GM23338 (cell line): ENCODE data around the gene PTH1R. TPM values are rescaled to one million over a fixed set of nuclear protein-coding genes. Genes with fewer than 3 reads are reported as not detected.
A peak's percentile ranks its signal among the peaks of the same experiment; 100 is the strongest.

Source experiments
- ATAC-seq: fragments of 200-7000 bp; cut with Tn5 transposase; 3 replicates; pipeline ENCODE4 v1.9.1; 2020
- DNase-seq: peaks from one replicate; pipeline ENCODE4 v3.0.0-alpha.2; 2015; ENCODE audit warnings: low spot score
- H2AFZ ChIP-seq: fragments of 200-600 bp; sonication (generic); 2 replicates; pipeline ENCODE4 v1.8.0; 2016; ENCODE audit warnings: antibody characterized with exemption, mild to moderate bottlenecking, moderate library complexity
- H3F3A ChIP-seq: fragments of 200-600 bp; sonication (generic); replicated peaks from 2 replicates; pipeline ENCODE4 v1.8.0; 2017; ENCODE audit warnings: antibody characterized with exemption, mixed run types, low read depth
- H3K27ac ChIP-seq: fragments of 200-600 bp; sonication (generic); 2 replicates; pipeline ENCODE4 v1.6.1; 2016; ENCODE audit warnings: low read depth
- H3K27me3 ChIP-seq: fragments of 200-600 bp; sonication (generic); 2 replicates; pipeline ENCODE4 v1.8.0; 2016; ENCODE audit warnings: mild to moderate bottlenecking, mixed run types, moderate library complexity; ENCODE audit not compliant: insufficient read depth
- H3K36me3 ChIP-seq: fragments of 200-600 bp; sonication (generic); 2 replicates; pipeline ENCODE4 v1.8.0; 2016; ENCODE audit warnings: mild to moderate bottlenecking; ENCODE audit not compliant: insufficient read depth
- H3K4me1 ChIP-seq: fragments of 200-600 bp; sonication (generic); 2 replicates; pipeline ENCODE4 v1.8.0; 2016; ENCODE audit warnings: mild to moderate bottlenecking, moderate library complexity; ENCODE audit not compliant: insufficient read depth
- H3K4me2 ChIP-seq: fragments of 200-600 bp; sonication (generic); 2 replicates; pipeline ENCODE4 v1.7.1; 2017; ENCODE audit warnings: mixed run types
- H3K4me3 ChIP-seq: fragments of 200-600 bp; sonication (generic); 2 replicates; pipeline ENCODE4 v1.6.1; 2016; ENCODE audit warnings: mixed run types
- H3K79me2 ChIP-seq: fragments of 200-600 bp; sonication (generic); replicated peaks from 2 replicates; pipeline ENCODE4 v1.8.0; 2017; ENCODE audit warnings: mild to moderate bottlenecking; ENCODE audit not compliant: insufficient read depth
- H3K9me2 ChIP-seq: fragments of 200-600 bp; sonication (generic); 2 replicates; pipeline ENCODE4 v1.8.0; 2017; ENCODE audit not compliant: insufficient read depth
- H4K20me1 ChIP-seq: fragments of 200-600 bp; sonication (generic); replicated peaks from 2 replicates; pipeline ENCODE4 v1.8.0; 2017; ENCODE audit warnings: mild to moderate bottlenecking; ENCODE audit not compliant: insufficient read depth
- H3K27ac Mint-ChIP-seq: 2 replicates; pipeline ENCODE4 v1.8.0; 2020; ENCODE audit warnings: inconsistent platforms, mild to moderate bottlenecking, moderate library complexity, mixed read lengths
- H3K27me3 Mint-ChIP-seq: 3 replicates; pipeline ENCODE4 v1.8.0; 2022; ENCODE audit warnings: low read depth, mild to moderate bottlenecking, moderate library complexity, mixed read lengths, inconsistent platforms; ENCODE audit not compliant: insufficient read depth, poor library complexity
- H3K36me3 Mint-ChIP-seq: 3 replicates; pipeline ENCODE4 v1.8.0; 2021; ENCODE audit warnings: low read depth, mild to moderate bottlenecking, inconsistent platforms, moderate library complexity, mixed read lengths
- H3K4me1 Mint-ChIP-seq: 3 replicates; pipeline ENCODE4 v1.8.0; 2020; ENCODE audit warnings: mild to moderate bottlenecking, inconsistent platforms, mixed read lengths
- H3K4me3 Mint-ChIP-seq: 3 replicates; pipeline ENCODE4 v1.8.0; 2021; ENCODE audit warnings: moderate library complexity, mild to moderate bottlenecking, inconsistent platforms, mixed read lengths
- H3K9me3 Mint-ChIP-seq: 3 replicates; pipeline ENCODE4 v1.8.0; 2020; ENCODE audit warnings: moderate library complexity, mild to moderate bottlenecking, inconsistent platforms, mixed read lengths
- CTCF ChIP-seq, 2 experiments: fragments of 200-600 bp in 1 of 2; sonication (generic) in 1 of 2; conservative IDR thresholded peaks; 2 replicates each; pipeline versions ENCODE4 v1.5.1 to v1.6.1; 2016 to 2017; ENCODE audit warnings: antibody characterized with exemption in 2 of 2, low read depth in 2 of 2, mild to moderate bottlenecking in 2 of 2, moderate library complexity in 1 of 2
- EZH2 ChIP-seq: fragments of 200-600 bp; sonication (generic); IDR thresholded peaks from one replicate; pipeline ENCODE4 v1.8.0; 2017; ENCODE audit warnings: antibody characterized with exemption, mild to moderate bottlenecking, low read depth; ENCODE audit not compliant: unreplicated experiment
- EZH2phosphoT487 ChIP-seq: fragments of 200-600 bp; sonication (generic); IDR thresholded peaks from one replicate; pipeline ENCODE4 v1.8.1; 2018; ENCODE audit warnings: antibody characterized with exemption; ENCODE audit not compliant: unreplicated experiment
- JUNB ChIP-seq: IDR thresholded peaks from one replicate; pipeline ENCODE4 v1.6.1; 2016; ENCODE audit warnings: antibody characterized with exemption; ENCODE audit not compliant: unreplicated experiment
- NANOG ChIP-seq: IDR thresholded peaks from 2 replicates; pipeline ENCODE4 v1.6.1; 2016; ENCODE audit warnings: antibody characterized with exemption, borderline replicate concordance
- POLR2AphosphoS5 ChIP-seq: IDR thresholded peaks from 2 replicates; pipeline ENCODE4 v1.6.1; 2016; ENCODE audit warnings: antibody characterized with exemption, low read depth
- ZNF114 ChIP-seq: fragments of 250-450 bp; sonication (Bioruptor Pico); IDR thresholded peaks from 2 replicates; pipeline ENCODE4 v1.5.0; 2020; ENCODE audit warnings: mild to moderate bottlenecking, moderate library complexity
- polyA plus RNA-seq: library from polyadenylated mRNA; unstranded; fragments of >200 nt; fragmentation: Nextera tagmentation; extraction: Ambion mirVana; gene quantifications from 2 replicates; pipeline ENCODE4 v1.2.1, GENCODE V29; 2016
- total RNA-seq: library from RNA; depleted of rRNA; stranded (reverse); fragments of >200 nt; shearing (Covaris generic); gene quantifications from 2 replicates; pipeline ENCODE4 v1.2.3, GENCODE V29; 2014
- TF ChIP-seq, protein P1 (sequence below): fragments of 250-450 bp; sonication (Bioruptor Pico); IDR thresholded peaks from 2 replicates; pipeline ENCODE4 v1.5.0; 2020; ENCODE audit warnings: mild to moderate bottlenecking, moderate library complexity

Gene PTH1R
- total and polyA plus RNA-seq, 2 experiments from 2014 or later, result 1.3 to 1.9 TPM

- Histone ChIP-seq H4K20me1 (no peaks in the 10 kb centered on the region), H3F3A (no peaks in the 10 kb centered on the region), H3K4me1 (peaks cover 16% of the 10 kb centered on the region), H3K36me3 (no peaks in the 10 kb centered on the region), H3K27ac (no peak overlapping the region), H3K4me3 (peak overlapping the region; percentile 82), H2AFZ (peak overlapping the region; percentile 43), H3K79me2 (no peaks in the 10 kb centered on the region), H3K9me2 (no peaks in the 10 kb centered on the region), H3K27me3 (peaks cover 78% of the 10 kb centered on the region), H3K4me2 (peak overlapping the region; percentile 96)
- Mint-ChIP-seq H3K27ac (no peak overlapping the region), H3K9me3 (no peaks in the 10 kb centered on the region), H3K4me3 (peak overlapping the region; percentile 71), H3K36me3 (no peaks in the 10 kb centered on the region; the same call in 2 of the 3 replicates), H3K4me1 (peaks cover 9% of the 10 kb centered on the region), H3K27me3 (peaks cover 74% of the 10 kb centered on the region)
- no peak for ATAC-seq
- DNase-seq, result no peak
- peak; percentile 61 for TF ChIP-seq EZH2
- no peak for TF ChIP-seq POLR2AphosphoS5
These were observed 3.5 kb downstream of the PTH1R start for GRCh38 chr3:46880884-46881595.

GRCh38 chr3:46881596-46882376, 4.3 kb downstream of the PTH1R start:
- no peaks in the 10 kb centered on the region; the same call in 2 of the 3 replicates for H3K36me3 Mint-ChIP-seq
- H3K27ac Mint-ChIP-seq, result no peak overlapping the region
- no peaks in the 10 kb centered on the region for H3K36me3 ChIP-seq
- H3K4me3 Mint-ChIP-seq, result peak overlapping the region; percentile 71
- peak overlapping the region; percentile 82 for H3K4me3 ChIP-seq
- H3K4me2 ChIP-seq, result peak overlapping the region; percentile 96
- no peaks in the 10 kb centered on the region for H3K9me2 ChIP-seq
- peak; percentile 33 for ATAC-seq
- no peaks in the 10 kb centered on the region for H3F3A ChIP-seq
- H3K4me1 ChIP-seq, result peaks cover 16% of the 10 kb centered on the region
- H3K27ac ChIP-seq, result no peak overlapping the region
- no peaks in the 10 kb centered on the region for H3K9me3 Mint-ChIP-seq
- peaks cover 81% of the 10 kb centered on the region for H3K27me3 Mint-ChIP-seq
- no peaks in the 10 kb centered on the region for H4K20me1 ChIP-seq
- peaks cover 85% of the 10 kb centered on the region for H3K27me3 ChIP-seq
- no peaks in the 10 kb centered on the region for H3K79me2 ChIP-seq
- peak overlapping the region; percentile 95 for H2AFZ ChIP-seq
- DNase-seq, result peak; percentile 72
- H3K4me1 Mint-ChIP-seq, result peaks cover 9% of the 10 kb centered on the region
- TF ChIP-seq NANOG (no peak), CTCF (conservative IDR thresholded peaks at IDR 0.05; ENCODE audit: low read depth in 2 of 2) (no peak), EZH2phosphoT487 (no peak), EZH2 (no peak), ZNF114 (CRISPR knock-in tag) (no peak), JUNB (no peak)
- TF ChIP-seq, protein P1, sequence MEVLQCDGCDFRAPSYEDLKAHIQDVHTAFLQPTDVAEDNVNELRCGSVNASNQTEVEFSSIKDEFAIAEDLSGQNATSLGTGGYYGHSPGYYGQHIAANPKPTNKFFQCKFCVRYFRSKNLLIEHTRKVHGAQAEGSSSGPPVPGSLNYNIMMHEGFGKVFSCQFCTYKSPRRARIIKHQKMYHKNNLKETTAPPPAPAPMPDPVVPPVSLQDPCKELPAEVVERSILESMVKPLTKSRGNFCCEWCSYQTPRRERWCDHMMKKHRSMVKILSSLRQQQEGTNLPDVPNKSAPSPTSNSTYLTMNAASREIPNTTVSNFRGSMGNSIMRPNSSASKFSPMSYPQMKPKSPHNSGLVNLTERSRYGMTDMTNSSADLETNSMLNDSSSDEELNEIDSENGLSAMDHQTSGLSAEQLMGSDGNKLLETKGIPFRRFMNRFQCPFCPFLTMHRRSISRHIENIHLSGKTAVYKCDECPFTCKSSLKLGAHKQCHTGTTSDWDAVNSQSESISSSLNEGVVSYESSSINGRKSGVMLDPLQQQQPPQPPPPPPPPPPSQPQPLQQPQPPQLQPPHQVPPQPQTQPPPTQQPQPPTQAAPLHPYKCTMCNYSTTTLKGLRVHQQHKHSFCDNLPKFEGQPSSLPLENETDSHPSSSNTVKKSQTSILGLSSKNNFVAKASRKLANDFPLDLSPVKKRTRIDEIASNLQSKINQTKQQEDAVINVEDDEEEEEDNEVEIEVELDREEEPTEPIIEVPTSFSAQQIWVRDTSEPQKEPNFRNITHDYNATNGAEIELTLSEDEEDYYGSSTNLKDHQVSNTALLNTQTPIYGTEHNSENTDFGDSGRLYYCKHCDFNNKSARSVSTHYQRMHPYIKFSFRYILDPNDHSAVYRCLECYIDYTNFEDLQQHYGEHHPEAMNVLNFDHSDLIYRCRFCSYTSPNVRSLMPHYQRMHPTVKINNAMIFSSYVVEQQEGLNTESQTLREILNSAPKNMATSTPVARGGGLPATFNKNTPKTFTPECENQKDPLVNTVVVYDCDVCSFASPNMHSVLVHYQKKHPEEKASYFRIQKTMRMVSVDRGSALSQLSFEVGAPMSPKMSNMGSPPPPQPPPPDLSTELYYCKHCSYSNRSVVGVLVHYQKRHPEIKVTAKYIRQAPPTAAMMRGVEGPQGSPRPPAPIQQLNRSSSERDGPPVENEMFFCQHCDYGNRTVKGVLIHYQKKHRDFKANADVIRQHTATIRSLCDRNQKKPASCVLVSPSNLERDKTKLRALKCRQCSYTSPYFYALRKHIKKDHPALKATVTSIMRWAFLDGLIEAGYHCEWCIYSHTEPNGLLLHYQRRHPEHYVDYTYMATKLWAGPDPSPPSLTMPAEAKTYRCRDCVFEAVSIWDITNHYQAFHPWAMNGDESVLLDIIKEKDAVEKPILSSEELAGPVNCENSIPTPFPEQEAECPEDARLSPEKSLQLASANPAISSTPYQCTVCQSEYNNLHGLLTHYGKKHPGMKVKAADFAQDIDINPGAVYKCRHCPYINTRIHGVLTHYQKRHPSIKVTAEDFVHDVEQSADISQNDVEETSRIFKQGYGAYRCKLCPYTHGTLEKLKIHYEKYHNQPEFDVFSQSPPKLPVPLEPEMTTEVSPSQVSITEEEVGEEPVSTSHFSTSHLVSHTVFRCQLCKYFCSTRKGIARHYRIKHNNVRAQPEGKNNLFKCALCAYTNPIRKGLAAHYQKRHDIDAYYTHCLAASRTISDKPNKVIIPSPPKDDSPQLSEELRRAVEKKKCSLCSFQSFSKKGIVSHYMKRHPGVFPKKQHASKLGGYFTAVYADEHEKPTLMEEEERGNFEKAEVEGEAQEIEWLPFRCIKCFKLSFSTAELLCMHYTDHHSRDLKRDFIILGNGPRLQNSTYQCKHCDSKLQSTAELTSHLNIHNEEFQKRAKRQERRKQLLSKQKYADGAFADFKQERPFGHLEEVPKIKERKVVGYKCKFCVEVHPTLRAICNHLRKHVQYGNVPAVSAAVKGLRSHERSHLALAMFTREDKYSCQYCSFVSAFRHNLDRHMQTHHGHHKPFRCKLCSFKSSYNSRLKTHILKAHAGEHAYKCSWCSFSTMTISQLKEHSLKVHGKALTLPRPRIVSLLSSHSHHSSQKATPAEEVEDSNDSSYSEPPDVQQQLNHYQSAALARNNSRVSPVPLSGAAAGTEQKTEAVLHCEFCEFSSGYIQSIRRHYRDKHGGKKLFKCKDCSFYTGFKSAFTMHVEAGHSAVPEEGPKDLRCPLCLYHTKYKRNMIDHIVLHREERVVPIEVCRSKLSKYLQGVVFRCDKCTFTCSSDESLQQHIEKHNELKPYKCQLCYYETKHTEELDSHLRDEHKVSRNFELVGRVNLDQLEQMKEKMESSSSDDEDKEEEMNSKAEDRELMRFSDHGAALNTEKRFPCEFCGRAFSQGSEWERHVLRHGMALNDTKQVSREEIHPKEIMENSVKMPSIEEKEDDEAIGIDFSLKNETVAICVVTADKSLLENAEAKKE (CRISPR knock-in tag), result no peak
